ENCODE results near the gene CMC4. TPM values are rescaled to one million over a fixed set of nuclear protein-coding genes. Genes with fewer than 3 reads are reported as not detected.

CMC4 gene
- total and polyA plus RNA-seq, 9 of the 15 experiments (the other 6 are each of a cell fraction or from before 2014, with no cell fraction given): 3.5 to 16.9 (median 8.2) TPM

DNA sequence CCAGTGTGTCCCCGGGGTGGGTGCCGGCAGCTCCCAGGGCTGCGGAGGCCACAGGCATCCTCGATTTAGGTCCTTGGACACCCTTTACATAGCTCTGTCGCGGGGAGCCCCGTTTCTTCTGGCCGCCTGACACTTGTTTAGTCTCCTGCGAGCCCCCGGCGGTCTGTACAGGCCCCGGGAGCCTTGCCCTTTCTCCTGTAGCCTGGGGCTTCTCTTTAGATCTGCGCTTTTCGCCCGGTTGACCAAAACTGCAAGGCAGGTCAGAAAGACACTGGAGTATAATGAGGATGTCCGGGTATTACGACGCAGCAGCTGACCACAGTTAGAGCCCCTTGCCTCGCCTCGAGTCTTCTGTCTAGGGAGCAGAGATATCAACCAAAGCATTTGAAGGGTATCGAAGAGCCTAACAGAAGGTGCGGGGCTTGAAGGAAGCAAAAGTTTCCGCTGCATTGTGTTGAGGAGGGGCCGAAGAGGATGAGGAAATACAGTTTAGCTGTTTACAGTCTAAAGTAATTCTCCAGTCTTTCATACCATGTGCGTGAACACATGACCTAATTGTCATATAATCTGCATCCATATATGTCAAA, 851 bp upstream of the CMC4 start (continued):
- TF ChIP-seq MCM3 (IDR thresholded peaks at IDR 0.05) (no peak), GABPB2 (CRISPR knock-in tag; conservative IDR thresholded peaks at IDR 0.05) (no peak), POLR2B (IDR thresholded peaks at IDR 0.05; ENCODE audit: low read depth, partially characterized antibody) (no peak), DMBX1 (CRISPR knock-in tag; IDR thresholded peaks at IDR 0.05; ENCODE audit: borderline replicate concordance) (no peak), TAF9B (IDR thresholded peaks at IDR 0.05; ENCODE audit: partially characterized antibody) (no peak), ARNT (IDR thresholded peaks at IDR 0.05) (no peak), HMG20B (CRISPR knock-in tag; IDR thresholded peaks at IDR 0.05) (no peak), ZNF408 (CRISPR knock-in tag; IDR thresholded peaks at IDR 0.05; ENCODE audit: low read depth) (no peak), MYC (IDR thresholded peaks at IDR 0.05; ENCODE audit: low read depth, low read length) (no peak), MYC (CRISPR knock-in tag; IDR thresholded peaks at IDR 0.05; ENCODE audit: borderline replicate concordance, low read depth) (no peak), ZSCAN32 (CRISPR knock-in tag; IDR thresholded peaks at IDR 0.05) (no peak), ARID1B (IDR thresholded peaks at IDR 0.05) (no peak), NELFE (IDR thresholded peaks at IDR 0.05; ENCODE audit: insufficient read depth, insufficient read length) (no peak), GABPA (tag; conservative IDR thresholded peaks at IDR 0.05; ENCODE audit: low read depth) (no peak), NR2C2 (CRISPR knock-in tag; IDR thresholded peaks at IDR 0.05) (no peak), NR2C2 (tag; IDR thresholded peaks at IDR 0.05) (no peak), ATF1 (CRISPR knock-in tag; IDR thresholded peaks at IDR 0.05) (no peak), ATF1 (tag; IDR thresholded peaks at IDR 0.05) (0 out of 2 replicates have a peak, but pooled peaks have one; percentile 15), NFE2L1 (tag; IDR thresholded peaks at IDR 0.05; ENCODE audit: borderline replicate concordance, low read depth) (no peak), HDAC2 (IDR thresholded peaks at IDR 0.05) (0 out of 2 replicates have a peak, but pooled peaks have one; percentile 10)
- TF ChIP-seq, protein P1, sequence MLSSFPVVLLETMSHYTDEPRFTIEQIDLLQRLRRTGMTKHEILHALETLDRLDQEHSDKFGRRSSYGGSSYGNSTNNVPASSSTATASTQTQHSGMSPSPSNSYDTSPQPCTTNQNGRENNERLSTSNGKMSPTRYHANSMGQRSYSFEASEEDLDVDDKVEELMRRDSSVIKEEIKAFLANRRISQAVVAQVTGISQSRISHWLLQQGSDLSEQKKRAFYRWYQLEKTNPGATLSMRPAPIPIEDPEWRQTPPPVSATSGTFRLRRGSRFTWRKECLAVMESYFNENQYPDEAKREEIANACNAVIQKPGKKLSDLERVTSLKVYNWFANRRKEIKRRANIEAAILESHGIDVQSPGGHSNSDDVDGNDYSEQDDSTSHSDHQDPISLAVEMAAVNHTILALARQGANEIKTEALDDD (IDR thresholded peaks at IDR 0.05): no peak
- TF ChIP-seq, protein P2, sequence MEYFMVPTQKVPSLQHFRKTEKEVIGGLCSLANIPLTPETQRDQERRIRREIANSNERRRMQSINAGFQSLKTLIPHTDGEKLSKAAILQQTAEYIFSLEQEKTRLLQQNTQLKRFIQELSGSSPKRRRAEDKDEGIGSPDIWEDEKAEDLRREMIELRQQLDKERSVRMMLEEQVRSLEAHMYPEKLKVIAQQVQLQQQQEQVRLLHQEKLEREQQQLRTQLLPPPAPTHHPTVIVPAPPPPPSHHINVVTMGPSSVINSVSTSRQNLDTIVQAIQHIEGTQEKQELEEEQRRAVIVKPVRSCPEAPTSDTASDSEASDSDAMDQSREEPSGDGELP (CRISPR knock-in tag; IDR thresholded peaks at IDR 0.05; ENCODE audit: borderline replicate concordance): peak; percentile 24; the same call in 1 of the 2 replicates
- TF ChIP-seq, protein P3, sequence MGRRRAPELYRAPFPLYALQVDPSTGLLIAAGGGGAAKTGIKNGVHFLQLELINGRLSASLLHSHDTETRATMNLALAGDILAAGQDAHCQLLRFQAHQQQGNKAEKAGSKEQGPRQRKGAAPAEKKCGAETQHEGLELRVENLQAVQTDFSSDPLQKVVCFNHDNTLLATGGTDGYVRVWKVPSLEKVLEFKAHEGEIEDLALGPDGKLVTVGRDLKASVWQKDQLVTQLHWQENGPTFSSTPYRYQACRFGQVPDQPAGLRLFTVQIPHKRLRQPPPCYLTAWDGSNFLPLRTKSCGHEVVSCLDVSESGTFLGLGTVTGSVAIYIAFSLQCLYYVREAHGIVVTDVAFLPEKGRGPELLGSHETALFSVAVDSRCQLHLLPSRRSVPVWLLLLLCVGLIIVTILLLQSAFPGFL (CRISPR knock-in tag; IDR thresholded peaks at IDR 0.05): no peak
- TF ChIP-seq, protein P4, sequence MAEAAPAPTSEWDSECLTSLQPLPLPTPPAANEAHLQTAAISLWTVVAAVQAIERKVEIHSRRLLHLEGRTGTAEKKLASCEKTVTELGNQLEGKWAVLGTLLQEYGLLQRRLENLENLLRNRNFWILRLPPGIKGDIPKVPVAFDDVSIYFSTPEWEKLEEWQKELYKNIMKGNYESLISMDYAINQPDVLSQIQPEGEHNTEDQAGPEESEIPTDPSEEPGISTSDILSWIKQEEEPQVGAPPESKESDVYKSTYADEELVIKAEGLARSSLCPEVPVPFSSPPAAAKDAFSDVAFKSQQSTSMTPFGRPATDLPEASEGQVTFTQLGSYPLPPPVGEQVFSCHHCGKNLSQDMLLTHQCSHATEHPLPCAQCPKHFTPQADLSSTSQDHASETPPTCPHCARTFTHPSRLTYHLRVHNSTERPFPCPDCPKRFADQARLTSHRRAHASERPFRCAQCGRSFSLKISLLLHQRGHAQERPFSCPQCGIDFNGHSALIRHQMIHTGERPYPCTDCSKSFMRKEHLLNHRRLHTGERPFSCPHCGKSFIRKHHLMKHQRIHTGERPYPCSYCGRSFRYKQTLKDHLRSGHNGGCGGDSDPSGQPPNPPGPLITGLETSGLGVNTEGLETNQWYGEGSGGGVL (CRISPR knock-in tag; IDR thresholded peaks at IDR 0.05): no peak
- TF ChIP-seq, protein P5, sequence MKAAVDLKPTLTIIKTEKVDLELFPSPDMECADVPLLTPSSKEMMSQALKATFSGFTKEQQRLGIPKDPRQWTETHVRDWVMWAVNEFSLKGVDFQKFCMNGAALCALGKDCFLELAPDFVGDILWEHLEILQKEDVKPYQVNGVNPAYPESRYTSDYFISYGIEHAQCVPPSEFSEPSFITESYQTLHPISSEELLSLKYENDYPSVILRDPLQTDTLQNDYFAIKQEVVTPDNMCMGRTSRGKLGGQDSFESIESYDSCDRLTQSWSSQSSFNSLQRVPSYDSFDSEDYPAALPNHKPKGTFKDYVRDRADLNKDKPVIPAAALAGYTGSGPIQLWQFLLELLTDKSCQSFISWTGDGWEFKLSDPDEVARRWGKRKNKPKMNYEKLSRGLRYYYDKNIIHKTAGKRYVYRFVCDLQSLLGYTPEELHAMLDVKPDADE (conservative IDR thresholded peaks at IDR 0.05; ENCODE audit: control insufficient read depth, low read depth, low read length): no peak
